ENCODE results near the gene PHLDA3.
A peak's percentile ranks its signal among the peaks of the same experiment; 100 is the strongest.
"Not testable (repeated sequence)": the region's sequence is repeated elsewhere in the genome, so short reads cannot be mapped to it uniquely, and the experiment has no call there.

Gene PHLDA3

DNA sequence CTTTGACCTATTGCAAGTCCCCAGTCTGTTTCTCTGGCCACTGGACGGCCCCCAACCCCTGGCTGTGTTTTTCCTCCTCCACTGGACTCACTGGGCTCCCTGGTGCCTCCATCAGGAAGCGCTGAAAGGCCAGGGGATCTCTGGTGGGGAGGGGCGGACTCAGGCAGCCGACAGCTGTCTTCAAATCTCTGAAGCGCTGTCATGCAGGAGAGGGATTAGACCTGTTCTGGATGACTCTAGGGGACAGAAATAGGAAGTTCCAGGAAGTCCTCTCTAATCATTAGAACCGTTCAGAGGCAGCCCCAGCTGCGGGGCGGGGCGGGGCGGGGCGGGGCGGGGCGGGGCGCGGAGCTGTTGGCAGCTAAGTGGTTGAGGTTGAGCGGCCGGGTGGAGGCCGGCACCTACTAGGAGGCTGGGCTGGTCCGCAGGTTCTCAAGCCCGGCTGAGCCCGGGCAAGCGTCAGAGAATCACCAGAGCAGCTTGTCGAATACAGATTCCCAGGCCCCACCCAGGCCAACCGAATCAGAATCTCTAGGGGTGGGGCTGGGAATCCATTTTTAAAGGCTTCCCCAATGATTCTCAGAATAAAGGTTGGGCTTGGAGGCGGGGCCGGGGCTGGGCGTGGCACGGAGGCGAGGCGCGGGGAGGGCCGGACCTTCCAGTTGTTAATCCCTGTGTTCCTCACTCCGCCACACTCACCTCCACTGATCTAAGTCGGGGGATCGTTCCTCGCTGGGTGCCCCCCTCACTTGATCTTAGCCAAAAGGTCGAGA lies 11.4 kb upstream of the PHLDA3 start:
- TF ChIP-seq, protein P1, sequence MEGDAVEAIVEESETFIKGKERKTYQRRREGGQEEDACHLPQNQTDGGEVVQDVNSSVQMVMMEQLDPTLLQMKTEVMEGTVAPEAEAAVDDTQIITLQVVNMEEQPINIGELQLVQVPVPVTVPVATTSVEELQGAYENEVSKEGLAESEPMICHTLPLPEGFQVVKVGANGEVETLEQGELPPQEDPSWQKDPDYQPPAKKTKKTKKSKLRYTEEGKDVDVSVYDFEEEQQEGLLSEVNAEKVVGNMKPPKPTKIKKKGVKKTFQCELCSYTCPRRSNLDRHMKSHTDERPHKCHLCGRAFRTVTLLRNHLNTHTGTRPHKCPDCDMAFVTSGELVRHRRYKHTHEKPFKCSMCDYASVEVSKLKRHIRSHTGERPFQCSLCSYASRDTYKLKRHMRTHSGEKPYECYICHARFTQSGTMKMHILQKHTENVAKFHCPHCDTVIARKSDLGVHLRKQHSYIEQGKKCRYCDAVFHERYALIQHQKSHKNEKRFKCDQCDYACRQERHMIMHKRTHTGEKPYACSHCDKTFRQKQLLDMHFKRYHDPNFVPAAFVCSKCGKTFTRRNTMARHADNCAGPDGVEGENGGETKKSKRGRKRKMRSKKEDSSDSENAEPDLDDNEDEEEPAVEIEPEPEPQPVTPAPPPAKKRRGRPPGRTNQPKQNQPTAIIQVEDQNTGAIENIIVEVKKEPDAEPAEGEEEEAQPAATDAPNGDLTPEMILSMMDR (IDR thresholded peaks at IDR 0.05; ENCODE audit: low read depth, low read length) = peak; percentile 13; the same call in 1 of the 2 replicates
- no peak for TF ChIP-seq EZH2phosphoT487 (IDR thresholded peaks at IDR 0.05; ENCODE audit: low read depth)
- Histone ChIP-seq H4K20me1 (ENCODE audit: insufficient read depth, low read length) (no peaks in the 10 kb centered on the region), H3K4me3 (ENCODE audit: low read length) (peak overlapping the region; percentile 81), H2AFZ (ENCODE audit: low read depth, low read length) (peak overlapping the region; percentile 66), H3K4me1 (ENCODE audit: low read length) (peaks cover 43% of the 10 kb centered on the region), H3K27ac (ENCODE audit: low read length) (0 out of 2 replicates have a peak overlapping the region, but pooled peaks have one; percentile 10), H3K9me3 (ENCODE audit: insufficient read depth, low read length) (no peaks in the 10 kb centered on the region), H3K9ac (ENCODE audit: low read length) (peak overlapping the region; percentile 80), H3K4me2 (ENCODE audit: low read length) (peak overlapping the region; percentile 99), H3K79me2 (ENCODE audit: low read length) (no peaks in the 10 kb centered on the region), H3K27me3 (ENCODE audit: low read depth, low read length) (peaks cover 19% of the 10 kb centered on the region), H3K36me3 (replicated peaks; ENCODE audit: low read depth, low read length) (peaks cover 24% of the 10 kb centered on the region)

DNA sequence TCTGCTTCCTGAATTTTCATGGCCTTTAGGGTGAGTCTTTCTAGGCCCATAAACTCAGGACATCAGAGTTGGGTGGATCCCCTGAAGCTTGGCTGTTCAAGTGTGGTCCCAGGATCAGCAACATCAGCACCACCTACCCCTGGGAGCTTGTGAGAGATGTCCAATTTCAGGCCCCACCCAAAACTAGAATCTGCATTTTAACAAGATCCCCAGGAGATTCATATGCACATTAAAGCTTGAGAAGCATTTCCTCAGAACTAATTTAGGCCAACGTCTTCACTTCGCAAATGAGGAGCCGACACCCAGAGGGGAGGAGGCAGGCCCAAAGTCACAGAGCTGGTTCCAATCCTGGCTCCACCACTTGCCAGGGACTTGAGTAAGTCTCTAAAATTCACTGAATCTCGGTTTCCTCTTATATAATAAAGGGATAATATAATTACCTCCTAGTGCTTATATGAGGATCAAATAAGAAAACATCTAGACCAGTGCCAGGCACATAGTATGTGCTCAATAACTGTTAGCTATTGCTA lies 10.3 kb upstream of the PHLDA3 start:
- H4K20me1 ChIP-seq (ENCODE audit: insufficient read depth, low read length) = no peaks in the 10 kb centered on the region
- no peak overlapping the region for H3K9ac ChIP-seq (ENCODE audit: low read length)
- H3K27ac ChIP-seq (ENCODE audit: low read length) = no peak overlapping the region
- H3K27me3 ChIP-seq (ENCODE audit: low read depth, low read length) = peaks cover 25% of the 10 kb centered on the region
- H3K36me3 ChIP-seq (replicated peaks; ENCODE audit: low read depth, low read length) = peaks cover 15% of the 10 kb centered on the region
- H2AFZ ChIP-seq (ENCODE audit: low read depth, low read length) = no peak overlapping the region
- H3K4me3 ChIP-seq (ENCODE audit: low read length) = no peak overlapping the region
- no peaks in the 10 kb centered on the region for H3K79me2 ChIP-seq (ENCODE audit: low read length)
- TF ChIP-seq EZH2phosphoT487 (IDR thresholded peaks at IDR 0.05; ENCODE audit: low read depth) = no peak
- TF ChIP-seq, protein P1 (IDR thresholded peaks at IDR 0.05; ENCODE audit: low read depth, low read length) = no peak
- H3K9me3 ChIP-seq (ENCODE audit: insufficient read depth, low read length) = no peaks in the 10 kb centered on the region
- no peak overlapping the region for H3K4me2 ChIP-seq (ENCODE audit: low read length)
- H3K4me1 ChIP-seq (ENCODE audit: low read length) = peaks cover 43% of the 10 kb centered on the region

DNA sequence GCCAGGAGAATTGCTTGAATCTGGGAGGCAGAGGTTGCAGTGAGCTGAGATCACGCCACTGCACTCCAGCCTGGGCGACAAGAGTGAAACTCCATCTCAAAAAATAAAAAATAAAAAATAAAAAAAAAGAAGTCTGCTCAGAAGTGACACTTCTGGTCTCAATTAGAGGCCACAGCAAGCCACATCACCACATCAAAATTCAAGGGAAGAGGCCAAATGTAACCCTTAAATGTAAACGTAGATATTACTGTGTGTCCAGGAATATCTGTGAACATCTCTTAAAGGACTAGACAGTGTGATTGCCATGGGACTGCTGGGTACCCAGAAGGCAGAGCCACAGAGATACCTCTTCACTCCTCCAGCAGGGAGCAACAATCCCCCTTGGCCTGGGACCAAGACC lies 9.7 kb upstream of the PHLDA3 start:
- not testable (repeated sequence) for H3K4me3 ChIP-seq (ENCODE audit: low read length); H3K9ac ChIP-seq (ENCODE audit: low read length); H3K79me2 ChIP-seq (ENCODE audit: low read length); H3K4me2 ChIP-seq (ENCODE audit: low read length); H3K9me3 ChIP-seq (ENCODE audit: insufficient read depth, low read length); H4K20me1 ChIP-seq (ENCODE audit: insufficient read depth, low read length); H3K27ac ChIP-seq (ENCODE audit: low read length); H3K36me3 ChIP-seq (replicated peaks; ENCODE audit: low read depth, low read length); H2AFZ ChIP-seq (ENCODE audit: low read depth, low read length)
- peaks cover 39% of the 10 kb centered on the region for H3K4me1 ChIP-seq (ENCODE audit: low read length)
- peaks cover 25% of the 10 kb centered on the region for H3K27me3 ChIP-seq (ENCODE audit: low read depth, low read length)

DNA sequence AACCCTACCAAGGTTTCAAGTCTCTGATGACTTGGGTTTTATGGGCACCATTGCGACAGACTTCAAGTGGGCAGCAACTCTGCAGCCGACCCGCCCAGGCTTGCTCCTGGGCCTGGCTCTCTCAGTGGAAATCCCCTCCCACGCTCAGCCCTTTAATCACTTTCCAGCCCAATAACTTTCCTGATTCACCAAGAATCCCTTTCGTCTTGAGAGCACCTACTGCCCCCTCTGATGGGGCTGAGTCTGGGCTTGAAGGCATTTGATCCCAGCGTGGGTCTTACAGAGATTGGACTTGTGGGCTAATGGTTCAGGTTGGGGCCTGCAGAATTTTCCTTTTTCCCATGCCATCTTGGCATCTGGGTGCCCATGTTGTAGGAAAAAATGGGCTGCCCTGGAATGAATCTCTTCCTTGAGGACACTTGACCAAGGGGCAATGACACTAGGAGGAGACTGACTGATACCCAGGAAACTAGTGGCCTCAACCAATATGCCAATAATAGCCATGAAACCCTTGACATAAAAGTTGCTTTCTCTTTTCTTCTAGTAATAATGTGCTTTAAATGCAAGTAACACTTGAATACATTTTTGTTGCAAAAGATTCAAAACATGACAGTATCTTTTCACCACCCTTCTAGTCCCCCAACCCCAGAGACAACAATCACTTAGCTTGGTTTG lies 7.8 kb upstream of the PHLDA3 start:
- Histone ChIP-seq H4K20me1 (ENCODE audit: insufficient read depth, low read length) (no peaks in the 10 kb centered on the region), H3K27me3 (ENCODE audit: low read depth, low read length) (peaks cover 31% of the 10 kb centered on the region), H2AFZ (ENCODE audit: low read depth, low read length) (no peak overlapping the region), H3K36me3 (replicated peaks; ENCODE audit: low read depth, low read length) (no peaks in the 10 kb centered on the region), H3K4me2 (ENCODE audit: low read length) (no peak overlapping the region), H3K4me1 (ENCODE audit: low read length) (peaks cover 20% of the 10 kb centered on the region), H3K79me2 (ENCODE audit: low read length) (no peaks in the 10 kb centered on the region), H3K9me3 (ENCODE audit: insufficient read depth, low read length) (no peaks in the 10 kb centered on the region), H3K9ac (ENCODE audit: low read length) (no peak overlapping the region), H3K4me3 (ENCODE audit: low read length) (no peak overlapping the region), H3K27ac (ENCODE audit: low read length) (no peak overlapping the region)
- TF ChIP-seq, protein P1 (IDR thresholded peaks at IDR 0.05; ENCODE audit: low read depth, low read length) = no peak
- TF ChIP-seq EZH2phosphoT487 (IDR thresholded peaks at IDR 0.05; ENCODE audit: low read depth) = no peak

All from OCI-LY3 (cell line).